Activated CD4-positive, alpha-beta T cell treated with anti-CD3 and anti-CD28 coated beads for 24 hours (primary cell): ENCODE data around the gene PHACTR4.
"Not testable (repeated sequence)": the region's sequence is repeated elsewhere in the genome, so short reads cannot be mapped to it uniquely, and the experiment has no call there.

Experiments used
- DNase-seq, 2 donors: peaks; one replicate each; pipeline ENCODE4 v3.0.0-alpha.2; 2020; ENCODE audit warnings: low read depth in 2 of 2

PHACTR4 gene

DNA sequence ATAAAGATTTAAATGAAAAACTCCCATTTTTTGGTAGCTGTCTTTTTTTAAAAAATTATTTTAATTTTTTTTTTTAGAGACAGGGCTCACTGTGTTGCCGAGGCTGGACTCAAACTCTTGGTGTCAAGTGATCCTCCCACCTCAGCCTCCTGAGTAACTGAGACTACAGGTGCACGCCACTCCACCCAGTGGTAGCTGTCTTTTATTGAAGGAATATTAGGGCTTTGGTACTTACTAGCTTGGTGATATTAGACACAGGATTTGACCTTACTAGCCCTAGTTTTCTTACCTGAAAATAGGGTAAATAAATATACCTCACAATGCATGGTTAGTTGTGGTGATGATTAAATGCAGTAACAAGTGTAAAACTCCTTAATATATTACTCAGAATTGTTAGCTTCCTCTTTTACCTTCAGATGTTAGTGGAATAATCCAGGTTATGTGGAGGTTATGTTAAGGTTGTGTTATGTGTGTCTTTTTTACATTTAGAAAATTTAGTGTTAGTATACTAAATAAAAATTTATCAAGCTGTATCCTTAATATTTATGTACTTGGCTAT is 66.8 kb downstream of the PHACTR4 start:
- no peak for DNase-seq

DNA sequence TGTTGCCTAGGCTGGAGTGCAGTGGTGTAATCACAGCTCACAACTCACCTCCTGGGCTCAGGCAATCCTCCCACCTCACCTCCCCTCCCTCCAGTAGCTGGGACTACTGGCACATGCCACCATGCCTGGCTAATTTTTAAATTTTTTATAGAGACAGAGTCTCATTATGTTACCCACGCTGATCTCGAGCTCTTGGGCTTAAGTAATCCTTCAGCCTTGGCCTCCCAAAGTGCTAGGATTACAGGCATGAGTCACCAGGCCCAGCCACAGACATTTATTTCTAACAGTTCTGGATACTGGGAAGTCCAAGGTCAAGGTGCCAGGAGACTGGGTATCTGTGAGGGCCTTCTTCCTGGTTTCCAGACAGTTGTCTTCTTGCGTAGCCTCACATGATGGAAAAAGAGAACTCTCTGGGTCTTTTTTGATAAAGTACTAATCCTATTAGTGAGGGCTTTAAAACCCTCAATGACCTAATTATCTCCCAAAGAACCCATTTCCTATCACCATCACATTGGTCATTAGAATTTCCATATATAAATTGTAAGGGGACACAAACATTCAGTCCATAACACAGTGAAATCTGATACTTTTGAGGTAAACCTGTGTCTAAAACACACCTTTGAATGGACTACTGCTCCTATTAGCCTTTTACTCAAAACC is 67.9 kb downstream of the PHACTR4 start:
- no peak for DNase-seq

DNA sequence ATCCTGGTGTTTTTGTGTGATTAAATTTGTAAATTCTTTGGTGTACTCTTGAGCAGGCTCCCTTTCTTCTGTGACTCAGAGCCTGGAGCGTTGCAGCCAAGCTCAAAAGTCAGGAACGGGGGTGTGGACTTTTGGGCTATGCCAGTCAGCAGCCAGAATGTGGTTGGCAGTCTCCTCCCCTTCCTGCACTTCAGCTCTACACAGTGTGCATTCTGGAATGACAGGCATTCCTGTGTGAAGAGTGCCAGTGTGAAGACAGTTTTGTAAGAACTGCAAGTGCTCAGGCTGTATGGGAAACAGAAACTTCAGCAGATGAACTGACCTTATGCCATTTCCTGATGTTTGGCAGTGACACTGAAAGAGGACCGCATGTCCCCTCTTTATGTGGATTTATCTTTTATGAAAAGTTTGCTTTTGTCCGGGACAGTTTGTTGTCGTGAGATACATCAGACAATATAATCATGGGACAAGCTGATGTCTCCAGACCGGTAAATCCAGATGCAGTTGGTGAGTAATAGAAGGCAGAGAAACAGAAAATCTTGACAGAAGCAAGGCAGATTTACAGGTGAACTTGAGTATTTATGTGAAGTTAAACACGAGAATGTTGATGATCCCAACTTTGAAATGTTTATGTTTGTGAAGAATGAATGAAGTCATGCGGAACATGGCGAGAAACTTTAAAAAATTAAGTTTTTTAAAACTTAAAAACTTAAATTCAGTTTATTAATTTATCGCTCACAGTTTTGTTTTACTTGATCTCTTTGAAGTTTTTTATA is 68.6 kb downstream of the PHACTR4 start:
- DNase-seq = no peak

DNA sequence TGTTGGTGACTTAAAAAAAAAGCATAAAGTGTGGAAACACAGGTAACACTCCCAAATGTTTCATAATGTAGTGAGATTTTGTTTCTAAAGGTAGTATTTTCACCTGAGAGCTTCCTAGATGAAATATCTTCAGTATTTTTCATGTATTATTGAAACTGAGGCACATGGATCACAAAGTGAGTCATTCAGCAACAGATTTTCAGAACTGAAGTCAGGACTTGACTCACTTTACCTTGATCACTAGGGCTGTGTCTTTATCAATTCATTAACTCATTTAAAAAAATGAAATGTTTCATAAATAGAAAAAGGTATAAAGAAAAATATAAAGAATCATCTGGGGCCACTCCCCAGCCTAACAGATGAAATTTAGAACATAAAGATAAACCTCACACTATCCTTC is 69.8 kb downstream of the PHACTR4 start:
- DNase-seq = no peak

DNA sequence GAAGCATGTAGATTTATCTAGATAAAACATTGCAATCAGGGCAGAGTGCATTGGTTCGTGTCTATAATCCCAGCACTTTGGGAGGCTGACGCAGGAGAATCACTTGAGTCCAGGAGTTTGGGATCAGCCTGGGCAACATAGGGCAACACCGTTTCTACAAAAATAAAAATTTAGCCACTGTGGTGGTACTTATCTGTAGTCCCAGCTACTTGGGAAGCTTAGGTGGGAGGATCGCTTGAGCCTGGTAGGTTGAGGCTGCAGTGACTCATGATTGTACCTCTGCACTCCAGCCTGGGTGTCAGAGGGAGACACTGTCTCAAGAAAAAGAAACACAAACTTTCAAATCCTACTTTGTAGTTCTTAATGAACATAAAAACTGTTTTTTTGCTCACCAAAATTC is 72.1 kb downstream of the PHACTR4 start:
- DNase-seq = no peak

DNA sequence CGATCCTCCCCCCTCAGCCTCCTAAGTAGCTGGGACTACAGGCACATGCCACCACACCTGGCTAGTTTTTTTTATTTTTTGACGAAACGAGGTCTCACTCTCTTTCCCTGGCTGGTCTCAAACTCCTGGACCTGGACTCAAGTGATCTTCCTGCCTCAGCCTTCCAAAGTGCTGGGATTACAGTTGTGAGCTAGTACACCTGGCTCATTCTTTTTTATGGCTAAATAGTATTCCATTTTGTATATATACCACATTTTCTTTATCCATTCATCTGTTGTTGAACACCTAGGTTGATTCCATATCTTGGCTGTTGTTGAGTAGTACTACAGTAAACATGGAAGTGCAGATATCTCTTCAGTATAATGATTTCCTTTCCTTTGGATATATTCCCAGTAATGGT is 74.0 kb downstream of the PHACTR4 start:
- DNase-seq = no peak

DNA sequence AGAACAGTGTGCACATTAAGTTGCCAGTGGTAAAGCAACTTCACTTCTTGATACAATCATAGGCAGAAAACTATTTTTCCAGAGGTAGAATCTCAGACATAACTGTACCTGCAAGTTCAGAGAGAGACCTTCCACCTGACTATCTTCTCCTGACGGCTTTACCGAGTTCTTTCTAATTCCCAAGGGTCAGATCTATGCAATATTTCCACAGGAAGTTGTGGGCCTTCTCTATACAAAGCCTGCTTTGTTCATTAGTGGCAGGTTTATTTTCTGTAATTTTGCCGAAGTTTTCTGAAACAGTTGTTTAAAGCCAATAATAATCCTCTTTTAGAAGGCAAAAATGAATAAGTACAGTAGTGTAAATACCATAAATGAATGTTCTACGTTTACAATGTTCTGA is 78.1 kb downstream of the PHACTR4 start:
- DNase-seq = no peak

DNA sequence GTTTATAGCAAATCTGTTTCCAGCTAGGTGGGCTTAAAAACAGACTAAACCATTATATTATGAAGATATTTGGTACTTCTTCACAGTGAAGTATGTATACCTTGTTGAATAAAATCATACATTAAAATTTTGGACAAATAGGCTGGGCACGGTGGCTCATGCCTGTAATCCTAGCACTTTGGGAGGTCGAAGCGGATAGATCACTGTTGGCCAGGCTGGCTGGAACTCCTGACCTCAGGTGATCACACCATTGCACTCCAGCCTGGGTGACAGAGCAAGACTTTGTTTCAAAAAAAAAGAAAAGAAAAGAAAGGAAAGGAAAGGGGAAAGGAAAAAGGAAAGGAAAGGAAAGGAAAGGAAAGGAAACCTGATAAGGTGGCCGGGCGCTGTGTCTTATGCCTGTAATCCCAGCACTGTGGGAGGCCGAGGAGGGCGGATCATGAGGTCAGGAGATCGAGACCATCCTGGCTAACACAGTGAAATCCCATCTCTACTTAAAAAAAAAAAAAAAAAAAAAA is 78.6 kb downstream of the PHACTR4 start:
- DNase-seq = not testable (repeated sequence)

DNA sequence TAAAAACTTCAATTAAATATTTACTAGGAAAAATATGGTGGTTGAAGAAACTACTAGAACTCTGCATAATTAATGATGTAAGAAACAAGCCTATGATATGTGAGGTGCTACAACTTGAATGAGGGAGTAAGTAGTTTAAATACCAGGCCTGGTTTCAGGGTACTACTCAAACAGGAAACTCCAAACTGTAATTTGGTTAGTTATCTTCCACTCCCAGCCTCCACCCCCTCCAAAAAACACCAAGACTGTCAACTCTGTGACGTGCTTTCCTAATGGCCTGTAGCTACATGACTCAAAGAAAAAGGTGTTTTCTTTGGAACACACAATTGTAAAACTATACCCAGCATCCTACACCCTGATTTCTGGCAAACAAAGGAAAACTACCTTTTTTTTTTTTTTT is 80.4 kb downstream of the PHACTR4 start:
- DNase-seq = peak in 1 of 2 donors; percentile 14

DNA sequence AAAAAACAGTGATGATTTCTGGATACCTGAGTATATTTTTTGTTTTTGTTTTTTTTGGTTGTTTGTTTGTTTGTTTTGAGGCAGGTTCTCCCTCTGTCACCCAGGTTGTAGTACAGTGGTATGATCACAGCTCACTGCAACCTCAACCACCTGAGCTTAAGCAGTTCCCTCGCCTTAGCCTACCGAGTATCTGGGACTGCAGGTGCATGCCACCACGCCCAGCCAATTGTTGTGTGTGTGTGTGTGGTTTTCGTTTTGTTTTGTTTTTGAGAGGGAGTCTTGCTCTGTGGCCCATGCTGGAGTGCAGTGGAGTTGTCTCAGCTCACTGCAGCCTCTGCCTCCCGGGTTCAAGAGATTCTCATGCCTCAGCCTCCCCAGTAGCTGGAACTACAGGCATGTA is 81.0 kb downstream of the PHACTR4 start:
- DNase-seq = no peak

DNA sequence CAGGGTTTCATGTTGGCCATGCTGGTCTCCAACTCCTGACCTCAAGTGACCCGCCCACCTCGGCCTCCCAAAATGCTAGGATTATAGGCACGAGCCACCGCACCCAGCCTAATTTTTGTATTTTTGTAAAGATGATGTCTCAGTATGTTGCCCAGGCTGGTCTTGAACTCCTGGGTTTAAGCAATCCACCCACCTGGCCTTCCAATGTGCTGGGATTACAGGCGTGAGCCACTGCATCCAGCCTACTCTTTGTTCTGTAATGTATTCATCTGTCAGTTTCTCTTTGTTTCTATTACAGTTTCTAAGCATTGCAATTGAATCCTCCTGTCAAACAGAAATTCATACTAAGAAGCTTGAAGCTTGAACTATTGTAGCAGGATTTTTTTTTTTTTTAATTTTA is 81.5 kb downstream of the PHACTR4 start:
- no peak for DNase-seq

DNA sequence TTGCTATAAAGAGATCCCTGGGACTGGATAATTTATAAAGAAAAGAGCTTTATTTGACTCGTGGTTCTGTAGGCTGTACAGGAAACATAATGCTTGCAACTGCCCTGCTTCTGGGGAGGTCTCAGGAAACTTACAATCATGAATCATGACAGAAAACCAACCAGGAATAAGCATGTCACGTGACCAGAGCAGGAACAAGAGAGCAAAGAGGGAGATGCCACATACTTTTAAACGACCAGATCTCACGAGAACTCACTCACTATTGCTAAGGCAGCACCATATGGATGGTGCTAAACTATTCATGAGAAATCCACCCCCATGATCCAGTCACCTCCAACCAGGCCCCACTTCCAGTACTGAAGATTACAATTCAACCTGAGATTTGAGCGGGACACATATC is 86.5 kb downstream of the PHACTR4 start:
- DNase-seq = no peak

DNA sequence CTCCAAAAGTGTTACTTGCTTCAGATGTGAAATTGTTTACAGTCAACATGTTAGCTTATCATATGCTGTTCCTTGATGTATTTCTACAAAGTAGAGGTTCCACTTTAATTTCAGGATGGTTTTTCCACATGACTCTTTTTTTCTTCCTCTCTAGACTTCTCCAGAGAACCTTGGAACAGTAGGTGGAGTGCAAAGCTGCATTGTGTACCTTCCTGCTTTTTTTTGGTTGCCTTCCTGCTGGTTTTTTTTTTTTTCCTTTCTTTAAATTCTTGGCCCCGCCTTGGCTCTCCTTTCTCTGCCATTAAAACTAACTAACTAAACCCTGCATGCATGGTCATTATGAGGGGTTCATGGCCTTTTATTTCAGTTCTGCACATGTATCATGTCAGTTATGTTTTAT is 88.1 kb downstream of the PHACTR4 start:
- no peak for DNase-seq

DNA sequence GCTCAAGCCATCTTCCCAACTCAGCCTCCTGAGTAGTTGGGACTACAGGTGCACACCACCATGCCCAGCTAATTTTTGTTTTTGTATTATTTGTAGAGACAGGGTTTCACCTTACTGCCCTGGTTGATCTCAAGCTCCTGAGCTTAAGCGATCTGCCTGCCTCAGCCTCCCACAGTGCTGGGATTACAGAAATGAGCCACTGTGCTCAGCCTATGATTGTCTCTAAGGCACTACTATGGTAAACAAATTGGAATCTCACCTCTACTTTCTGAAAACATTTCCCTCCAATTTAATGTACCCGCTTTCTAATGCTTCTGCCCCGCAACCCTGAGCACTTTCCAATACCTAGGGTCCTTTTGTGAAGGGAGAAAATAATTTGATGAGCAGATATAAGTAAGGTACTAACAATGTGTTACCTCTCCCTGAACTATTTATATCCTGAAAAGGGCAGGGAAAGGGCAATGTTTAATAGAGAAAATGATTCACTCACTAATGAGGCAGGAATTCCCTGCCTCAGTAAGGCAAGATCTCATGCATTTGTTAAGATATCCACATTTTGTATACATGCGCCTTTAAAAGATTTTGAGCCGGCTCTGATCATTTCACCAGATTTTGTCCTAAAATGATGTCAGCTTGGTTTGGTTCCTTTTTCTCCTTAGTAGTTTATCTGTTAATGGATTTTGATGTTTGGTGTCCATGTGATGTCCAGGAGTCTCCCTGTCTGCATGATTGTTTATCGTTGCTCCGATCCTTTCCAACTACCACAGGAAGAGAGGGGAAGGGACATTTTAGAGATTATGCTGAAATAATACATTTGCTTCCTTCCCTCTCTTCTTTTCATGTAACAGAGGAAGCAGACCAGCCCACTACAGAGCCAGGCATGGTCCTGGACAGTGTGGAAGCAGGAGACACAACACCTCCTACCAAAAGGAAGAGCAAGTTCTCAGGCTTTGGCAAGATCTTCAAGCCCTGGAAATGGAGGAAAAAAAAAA is 89.0 kb downstream of the PHACTR4 start:
- DNase-seq = no peak

DNA sequence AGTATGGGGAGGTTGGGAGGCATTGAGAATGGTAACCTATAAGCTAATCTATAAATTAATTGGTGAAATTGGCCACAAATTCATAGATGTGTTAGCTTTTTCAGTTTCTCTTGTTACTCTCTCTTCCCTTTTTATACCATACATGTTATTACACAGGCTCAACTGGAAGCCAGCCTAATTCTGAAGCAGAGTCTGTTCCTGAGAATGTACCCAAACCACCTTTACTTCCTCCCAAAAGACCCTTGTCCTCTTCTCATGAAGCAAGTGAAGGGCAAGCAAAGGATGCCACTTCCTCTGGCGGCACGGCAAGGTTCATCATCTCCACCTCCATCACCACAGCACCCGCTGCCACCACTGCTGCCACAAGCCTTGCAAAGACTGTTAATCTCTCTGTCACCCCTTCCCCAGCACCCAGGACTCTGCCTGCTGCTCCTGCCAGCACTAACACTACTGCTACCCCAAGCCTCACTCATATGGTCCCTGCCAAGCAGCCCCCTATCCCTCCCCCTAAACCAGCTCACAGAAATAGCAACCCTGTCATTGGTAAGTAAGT is 96.8 kb downstream of the PHACTR4 start:
- DNase-seq = no peak

DNA sequence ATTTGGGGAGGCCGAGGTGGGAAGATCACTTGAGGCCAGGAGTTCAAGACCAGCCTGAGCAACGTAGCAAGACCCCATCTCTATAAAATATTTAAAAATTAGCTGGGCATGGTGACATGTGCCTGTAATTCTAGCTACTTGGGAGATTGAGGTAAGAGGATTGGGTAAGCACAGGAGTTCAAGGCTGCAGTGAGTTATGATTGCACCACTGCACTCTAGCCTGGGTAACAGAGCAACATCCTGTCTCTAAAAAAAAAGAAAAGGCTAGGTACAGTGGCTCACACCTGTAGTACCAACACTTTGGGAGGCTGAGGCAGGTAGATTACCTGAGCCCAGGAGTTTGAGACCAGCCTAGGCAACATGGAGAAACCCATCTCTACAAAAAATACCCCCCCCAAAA is 100.6 kb downstream of the PHACTR4 start:
- DNase-seq = no peak

DNA sequence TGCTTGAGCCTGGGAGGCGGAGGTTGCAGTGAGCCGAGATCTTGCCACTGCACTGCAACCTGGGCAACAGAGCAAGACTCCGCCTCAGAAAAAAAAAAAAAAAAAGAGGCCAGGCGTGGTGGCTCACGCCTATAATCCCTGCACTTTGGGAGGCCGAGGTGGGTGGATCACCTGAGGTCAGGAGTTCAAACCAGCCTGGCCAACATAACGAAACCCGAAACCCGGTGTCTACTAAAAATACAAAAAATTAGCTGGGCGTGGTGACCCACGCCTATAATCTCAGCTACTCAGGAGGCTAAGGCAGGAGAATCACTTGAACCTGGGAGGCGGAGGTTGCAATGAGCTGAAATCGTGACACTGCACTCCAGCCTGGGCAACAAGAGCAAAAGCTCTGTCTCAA is 110.0 kb downstream of the PHACTR4 start:
- DNase-seq = not testable (repeated sequence)

DNA sequence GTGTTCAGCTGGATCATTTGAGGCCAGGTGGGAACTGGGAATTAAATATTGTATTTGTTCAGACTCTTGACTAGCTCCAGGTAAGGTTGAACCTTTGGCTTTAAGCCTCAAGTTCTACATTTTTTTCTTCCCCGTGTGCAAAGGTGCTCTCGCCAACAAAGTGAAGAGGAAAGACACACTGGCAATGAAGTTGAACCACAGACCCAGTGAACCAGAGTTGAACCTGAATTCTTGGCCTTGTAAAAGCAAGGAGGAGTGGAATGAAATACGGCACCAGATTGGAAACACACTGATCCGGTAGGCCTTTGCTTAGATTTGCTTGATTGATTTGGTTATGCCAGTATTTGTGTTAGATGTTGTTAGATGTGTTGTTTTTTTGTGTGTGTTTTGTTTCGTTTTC is 110.8 kb downstream of the PHACTR4 start:
- DNase-seq = no peak

DNA sequence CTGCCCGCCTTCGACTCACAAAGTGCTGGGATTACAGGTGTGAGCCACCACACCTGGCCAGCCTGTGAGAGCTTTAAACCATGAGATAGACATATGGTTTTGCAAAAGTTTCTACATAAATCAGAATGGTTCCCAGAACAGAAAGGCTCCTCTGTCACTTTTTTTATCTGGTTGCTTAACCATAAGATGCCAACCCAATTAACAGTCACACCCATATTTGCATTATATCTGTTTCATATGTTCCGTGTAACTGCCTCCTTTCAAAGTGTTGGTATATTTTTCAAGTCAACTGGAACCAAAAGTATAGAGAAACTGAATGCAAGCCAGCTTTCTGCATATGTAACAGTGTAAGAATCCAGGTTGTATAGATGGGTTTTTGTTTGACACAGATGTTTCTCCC is 112.6 kb downstream of the PHACTR4 start:
- no peak for DNase-seq

DNA sequence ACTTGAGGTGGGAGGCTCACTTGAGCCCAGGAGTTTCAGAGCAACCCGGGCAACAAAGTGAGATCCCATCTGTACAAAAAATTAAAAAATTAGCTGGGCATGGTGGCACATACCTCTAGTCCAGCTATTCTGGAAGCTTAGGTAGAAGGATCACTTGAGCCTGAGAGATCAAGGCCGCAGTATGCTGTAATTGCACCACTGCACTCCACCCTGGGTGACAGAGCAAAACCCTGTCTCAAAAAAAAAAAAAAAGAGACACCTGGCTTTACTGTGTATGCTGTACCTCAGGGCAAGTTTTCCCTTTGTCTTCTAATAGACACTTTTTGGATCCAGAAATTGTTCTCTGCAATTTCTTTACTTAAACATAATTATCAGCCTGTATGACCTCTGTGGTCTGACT is 113.2 kb downstream of the PHACTR4 start:
- DNase-seq = no peak

DNA sequence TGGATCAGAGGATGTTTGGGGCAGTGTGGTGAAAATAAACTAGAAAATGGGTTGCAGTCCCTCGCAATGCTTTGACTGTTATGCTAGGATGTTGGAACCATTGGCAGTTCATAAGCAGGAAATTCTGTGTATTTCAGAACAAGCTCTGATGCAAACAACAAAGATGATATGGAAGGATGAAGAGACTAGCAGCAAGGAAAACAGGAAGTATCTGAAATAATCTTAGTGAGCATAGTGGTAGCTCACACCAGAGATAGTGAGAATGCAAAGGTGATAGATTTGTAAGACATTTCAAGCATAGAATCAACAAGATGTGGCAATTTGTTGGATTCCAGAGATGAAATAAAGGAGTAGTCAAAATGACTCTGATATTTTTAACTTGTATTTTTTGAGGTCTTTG is 125.2 kb downstream of the PHACTR4 start:
- DNase-seq = no peak

DNA sequence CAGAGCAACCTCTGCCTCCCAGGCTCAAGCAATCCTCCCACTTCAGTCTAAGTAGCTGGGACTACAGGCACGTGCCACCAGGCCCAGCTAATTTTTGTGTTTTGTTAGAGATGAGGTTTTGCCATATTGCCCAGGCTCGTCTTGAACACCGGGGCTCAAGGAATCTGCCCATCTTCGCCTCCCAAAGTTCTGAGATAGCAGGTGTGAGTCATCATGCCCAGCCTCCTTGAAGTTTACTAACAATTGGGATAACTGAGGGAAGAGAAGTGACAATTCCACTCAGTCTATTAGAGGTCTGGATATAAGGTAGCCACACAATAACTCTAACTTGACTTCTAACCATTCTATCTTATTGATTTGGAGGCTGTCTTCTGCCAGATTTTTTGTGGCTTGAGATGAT is 130.0 kb downstream of the PHACTR4 start:
- no peak for DNase-seq
